ENCODE measurements around the gene CENPU.

- TF ChIP-seq CTCF (conservative IDR thresholded peaks at IDR 0.05): no peak
- TF ChIP-seq EZH2 (IDR thresholded peaks at IDR 0.05; ENCODE audit: low read depth): no peak
Measured at GRCh38 chr4:184644553-184645307, 89.2 kb downstream of the CENPU start.
